Muscle layer of duodenum (tissue), 2 donors: ENCODE results near the gene KCNK1.
"Not testable (repeated sequence)": the region's sequence is repeated elsewhere in the genome, so short reads cannot be mapped to it uniquely, and the experiment has no call there.

Experiments
- H3K27ac ChIP-seq: one replicate; pipeline ENCODE4 v1.7.0; 2013; ENCODE audit warnings: mild to moderate bottlenecking, low read length
- H3K27me3 ChIP-seq: one replicate; pipeline ENCODE4 v1.7.0; 2013; ENCODE audit warnings: low read depth, mild to moderate bottlenecking, control low read depth, low read length
- H3K36me3 ChIP-seq, 2 donors: one replicate each; pipeline ENCODE4 v1.7.0; 2013; ENCODE audit warnings: low read length in 2 of 2, control low read depth in 1 of 2, mild to moderate bottlenecking in 1 of 2; ENCODE audit not compliant: insufficient read depth in 2 of 2, control insufficient read depth in 1 of 2
- H3K4me1 ChIP-seq, 2 donors: one replicate each; pipeline ENCODE4 v1.7.0; 2013; ENCODE audit warnings: low read length in 2 of 2, mild to moderate bottlenecking in 2 of 2, control low read depth in 1 of 2, moderate library complexity in 1 of 2; ENCODE audit not compliant: insufficient read depth in 2 of 2, control insufficient read depth in 1 of 2
- H3K4me3 ChIP-seq, 2 donors: one replicate each; pipeline ENCODE4 v1.7.0; 2013; ENCODE audit warnings: low read length in 2 of 2, low read depth in 1 of 2, mild to moderate bottlenecking in 1 of 2
- H3K9me3 ChIP-seq, 2 donors: one replicate each; pipeline ENCODE4 v1.7.0; 2013; ENCODE audit warnings: low read length in 2 of 2, control low read depth in 1 of 2, mild to moderate bottlenecking in 1 of 2; ENCODE audit not compliant: control insufficient read depth in 1 of 2
- donor health status: healthy.

The KCNK1 gene

DNA sequence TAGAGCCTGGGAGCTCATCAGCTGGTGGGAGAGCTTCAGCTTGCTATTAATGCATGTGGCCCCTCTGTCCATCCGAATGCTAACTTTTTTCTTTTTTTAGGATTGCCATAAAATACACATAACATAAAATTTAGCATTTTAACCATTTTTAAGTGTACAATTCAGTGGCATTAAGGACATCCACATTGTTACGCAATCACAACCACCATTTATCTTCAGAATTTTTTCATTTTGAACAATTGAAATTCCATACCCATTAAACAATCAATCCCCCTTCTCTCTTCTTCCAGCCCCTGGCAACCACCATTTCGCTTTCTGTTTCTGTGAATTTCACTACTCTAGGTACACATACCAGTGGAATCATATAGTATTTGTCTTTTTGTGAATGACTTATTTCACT lies 4.9 kb upstream of the KCNK1 start:
- no peak overlapping the region for H3K27ac ChIP-seq
- H3K4me1 ChIP-seq = no peaks in the 10 kb centered on the region
- no peak overlapping the region for H3K4me3 ChIP-seq
- no peaks in the 10 kb centered on the region for H3K36me3 ChIP-seq
- H3K27me3 ChIP-seq = no peaks in the 10 kb centered on the region
- H3K9me3 ChIP-seq = peaks cover 0 to 3% of the 10 kb centered on the region in 2 donors

DNA sequence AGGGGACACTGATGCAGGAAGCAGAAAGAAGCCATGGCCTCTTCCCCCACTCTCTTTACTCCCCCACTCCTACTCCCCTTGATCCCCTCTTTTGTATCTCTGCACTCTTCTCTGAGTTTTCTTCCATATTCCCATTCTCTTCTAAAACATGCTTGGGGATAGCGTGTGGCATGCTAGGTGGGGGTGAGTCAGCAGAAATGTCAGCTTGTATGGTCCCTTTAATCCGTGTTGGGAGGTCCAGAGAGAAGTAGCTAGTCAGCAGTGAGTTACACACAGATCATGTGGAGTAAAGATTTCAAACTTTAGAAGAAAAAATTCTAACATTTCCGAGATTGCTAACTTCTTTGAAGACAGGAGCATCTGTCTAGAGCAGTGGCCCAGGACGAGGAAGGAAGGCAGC lies 4.0 kb upstream of the KCNK1 start:
- Histone ChIP-seq H3K4me3 (no peak overlapping the region), H3K9me3 (no peaks in the 10 kb centered on the region), H3K36me3 (no peaks in the 10 kb centered on the region), H3K27ac (no peak overlapping the region), H3K27me3 (peaks cover 4% of the 10 kb centered on the region), H3K4me1 (peaks cover 0 to 6% of the 10 kb centered on the region in 2 donors)

DNA sequence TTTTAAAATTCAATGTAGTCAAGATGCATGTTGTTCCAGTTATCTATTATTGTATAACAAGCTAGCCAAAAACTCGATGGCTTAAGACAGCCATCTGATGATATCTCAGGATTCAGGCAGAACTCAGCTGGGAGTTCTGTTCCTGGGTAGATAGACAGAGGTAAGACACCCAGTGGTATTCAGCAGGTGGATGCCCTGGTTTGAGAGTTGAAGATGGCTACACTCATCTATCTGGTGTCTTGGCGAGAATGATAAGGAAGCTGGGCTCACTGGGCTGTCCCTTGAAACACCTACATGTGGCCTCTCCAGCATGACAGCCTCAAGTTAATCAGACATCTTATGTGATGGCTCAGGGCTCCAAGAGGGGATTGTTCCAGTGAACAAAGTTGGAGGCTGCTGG lies 3.3 kb upstream of the KCNK1 start:
- H3K4me3 ChIP-seq = no peak overlapping the region
- peaks cover 0 to 8% of the 10 kb centered on the region in 2 donors for H3K4me1 ChIP-seq
- no peaks in the 10 kb centered on the region for H3K9me3 ChIP-seq
- no peaks in the 10 kb centered on the region for H3K36me3 ChIP-seq
- peaks cover 9% of the 10 kb centered on the region for H3K27me3 ChIP-seq
- no peak overlapping the region for H3K27ac ChIP-seq

DNA sequence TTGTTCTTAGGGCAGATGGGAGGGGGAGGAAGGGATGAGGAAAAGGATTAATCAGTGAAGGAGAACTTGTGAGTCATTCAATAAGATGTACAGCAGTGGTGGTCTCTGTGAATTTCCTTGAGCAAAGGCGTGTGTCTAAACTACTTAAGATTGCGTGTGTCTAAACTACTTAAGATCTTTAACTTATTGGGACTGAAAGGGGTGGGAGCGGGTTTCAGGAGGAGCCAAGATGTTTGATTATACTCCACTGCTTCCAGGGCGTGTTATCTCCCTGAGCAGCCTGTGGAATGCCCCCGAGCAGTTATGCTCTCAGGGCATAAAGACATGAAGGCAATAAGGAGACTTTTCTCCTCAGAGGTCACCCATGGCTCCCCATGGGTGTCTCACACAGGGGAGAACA lies 2.5 kb upstream of the KCNK1 start:
- H3K36me3 ChIP-seq, H3K4me1 ChIP-seq, H3K4me3 ChIP-seq, H3K9me3 ChIP-seq, H3K27ac ChIP-seq, H3K27me3 ChIP-seq: not testable (repeated sequence)

DNA sequence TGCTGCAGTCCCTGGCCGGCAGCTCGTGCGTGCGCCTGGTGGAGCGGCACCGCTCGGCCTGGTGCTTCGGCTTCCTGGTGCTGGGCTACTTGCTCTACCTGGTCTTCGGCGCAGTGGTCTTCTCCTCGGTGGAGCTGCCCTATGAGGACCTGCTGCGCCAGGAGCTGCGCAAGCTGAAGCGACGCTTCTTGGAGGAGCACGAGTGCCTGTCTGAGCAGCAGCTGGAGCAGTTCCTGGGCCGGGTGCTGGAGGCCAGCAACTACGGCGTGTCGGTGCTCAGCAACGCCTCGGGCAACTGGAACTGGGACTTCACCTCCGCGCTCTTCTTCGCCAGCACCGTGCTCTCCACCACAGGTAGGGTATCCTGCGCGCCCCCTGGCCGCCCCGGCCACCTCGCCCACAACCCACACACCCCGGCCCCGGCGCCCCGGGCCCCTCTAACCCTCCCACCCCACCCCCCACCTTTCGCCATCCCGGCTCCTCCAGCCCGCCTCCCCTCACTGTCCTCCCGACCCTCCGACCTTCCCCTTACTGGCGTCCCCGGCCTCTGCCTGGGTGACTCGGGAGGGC lies 352 bp downstream of the KCNK1 start:
- no peaks in the 10 kb centered on the region for H3K36me3 ChIP-seq
- H3K27ac ChIP-seq = peak overlapping the region; percentile 74
- peaks cover 9% of the 10 kb centered on the region for H3K27me3 ChIP-seq
- H3K4me3 ChIP-seq = peak overlapping the region; percentile 64 to 73
- no peaks in the 10 kb centered on the region for H3K9me3 ChIP-seq
- H3K4me1 ChIP-seq = peaks cover 0 to 8% of the 10 kb centered on the region in 2 donors

DNA sequence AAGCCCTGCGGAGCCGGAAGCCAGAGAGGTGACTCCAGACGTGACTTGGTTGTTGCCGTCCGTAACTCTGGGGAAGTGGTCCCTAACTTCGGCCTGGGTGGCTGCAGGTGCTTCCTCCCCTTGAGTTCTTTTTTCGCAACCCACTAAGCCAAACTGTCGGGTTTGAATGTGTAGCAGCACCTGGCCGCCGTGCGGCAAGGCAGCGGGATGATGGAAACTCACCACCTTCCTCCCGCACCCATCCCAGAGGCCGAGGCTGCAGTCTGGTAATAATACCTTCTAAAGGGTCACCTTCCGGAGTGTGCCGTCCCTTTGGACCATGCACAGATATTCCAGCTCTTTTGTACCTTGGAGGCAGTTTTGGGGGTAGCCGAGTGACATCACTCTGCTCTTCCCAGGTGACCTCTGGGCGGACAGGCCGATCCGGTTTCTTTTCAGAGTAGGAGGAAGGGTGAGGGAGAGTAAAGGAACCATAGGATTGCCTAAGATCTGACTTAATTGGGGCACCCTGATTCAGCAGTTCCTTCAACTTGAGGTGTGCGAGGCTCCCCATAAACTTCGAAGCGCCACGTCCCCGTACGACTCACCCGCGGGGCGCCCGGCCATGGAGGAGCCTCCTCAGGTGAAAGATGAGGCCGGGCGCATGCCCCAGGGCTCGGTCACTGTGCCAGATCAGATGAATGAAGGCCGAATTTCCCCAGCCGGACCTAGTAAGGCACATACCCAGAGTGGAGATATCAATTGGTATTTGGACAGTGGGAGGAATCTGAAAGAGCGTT lies 1.0 kb downstream of the KCNK1 start:
- Histone ChIP-seq H3K4me1 (peaks cover 0 to 8% of the 10 kb centered on the region in 2 donors), H3K27me3 (peaks cover 9% of the 10 kb centered on the region), H3K4me3 (peak overlapping the region; percentile 7 to 73), H3K36me3 (no peaks in the 10 kb centered on the region), H3K9me3 (no peaks in the 10 kb centered on the region), H3K27ac (peak overlapping the region; percentile 74)

DNA sequence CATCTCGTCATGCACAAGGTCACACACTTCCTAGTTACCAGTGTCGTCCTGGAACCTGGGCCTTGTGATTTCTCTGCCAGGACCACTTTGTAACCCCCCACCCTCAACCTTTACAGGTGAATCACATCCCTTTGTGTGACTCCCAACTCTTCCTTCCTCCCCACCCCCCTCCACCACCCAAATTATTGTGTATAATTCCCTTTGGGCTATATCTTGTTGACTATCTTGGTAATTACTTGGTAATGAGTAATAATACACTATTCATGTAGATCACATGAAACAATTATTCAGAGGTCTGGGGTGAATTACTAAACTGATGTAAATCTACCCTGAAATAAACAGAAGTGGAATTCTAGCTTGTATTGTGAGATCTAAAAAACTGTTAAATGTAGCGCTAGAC lies 1.7 kb downstream of the KCNK1 start:
- H3K4me1 ChIP-seq = peaks cover 0 to 8% of the 10 kb centered on the region in 2 donors
- peak overlapping the region; percentile 74 for H3K27ac ChIP-seq
- H3K4me3 ChIP-seq = peak overlapping the region; percentile 7 to 73
- H3K9me3 ChIP-seq = no peaks in the 10 kb centered on the region
- no peaks in the 10 kb centered on the region for H3K36me3 ChIP-seq
- peaks cover 9% of the 10 kb centered on the region for H3K27me3 ChIP-seq

DNA sequence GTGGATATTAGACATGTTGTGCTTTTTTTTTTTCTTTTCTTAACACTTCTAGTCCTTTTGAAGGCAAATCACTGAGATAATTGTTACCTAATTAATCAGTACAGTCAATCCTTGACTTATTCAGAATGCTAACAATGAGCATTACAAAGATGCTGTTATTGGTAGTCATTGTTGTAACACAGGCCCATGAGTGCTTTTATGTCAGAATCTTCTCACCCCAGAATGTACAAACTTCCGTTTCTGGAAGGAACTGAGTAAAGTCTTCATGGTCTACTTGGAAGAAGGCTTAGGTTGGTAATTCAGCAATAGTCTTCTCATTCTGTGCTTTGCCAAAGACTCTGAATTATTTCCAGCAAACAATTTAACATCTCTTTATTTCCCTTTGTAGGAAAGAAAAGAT lies 3.1 kb downstream of the KCNK1 start:
- Histone ChIP-seq H3K36me3 (no peaks in the 10 kb centered on the region), H3K9me3 (no peaks in the 10 kb centered on the region), H3K27ac (no peak overlapping the region), H3K4me3 (no peak overlapping the region), H3K4me1 (peaks cover 0 to 8% of the 10 kb centered on the region in 2 donors), H3K27me3 (peaks cover 9% of the 10 kb centered on the region)

DNA sequence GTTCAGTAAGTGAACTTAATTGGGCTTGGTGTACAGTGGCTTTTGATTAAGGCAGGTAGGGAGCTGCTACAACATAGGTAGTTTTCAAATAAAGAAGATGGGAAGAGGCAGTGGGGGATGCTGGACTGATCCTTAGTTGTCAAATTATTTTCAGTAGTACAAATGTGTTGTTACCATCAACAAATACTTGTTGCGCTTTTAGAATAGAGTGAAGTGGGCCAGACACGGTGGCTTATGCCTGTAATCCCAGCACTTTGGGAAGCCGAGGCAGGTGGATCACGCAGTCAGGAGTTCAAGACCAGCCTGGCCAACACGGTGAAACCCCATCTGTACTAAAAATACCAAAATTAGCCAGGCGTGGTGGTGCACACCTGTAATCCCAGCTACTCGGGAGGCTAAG lies 5.5 kb downstream of the KCNK1 start:
- H3K36me3 ChIP-seq, H3K4me1 ChIP-seq, H3K27me3 ChIP-seq, H3K27ac ChIP-seq, H3K4me3 ChIP-seq, H3K9me3 ChIP-seq: not testable (repeated sequence)

DNA sequence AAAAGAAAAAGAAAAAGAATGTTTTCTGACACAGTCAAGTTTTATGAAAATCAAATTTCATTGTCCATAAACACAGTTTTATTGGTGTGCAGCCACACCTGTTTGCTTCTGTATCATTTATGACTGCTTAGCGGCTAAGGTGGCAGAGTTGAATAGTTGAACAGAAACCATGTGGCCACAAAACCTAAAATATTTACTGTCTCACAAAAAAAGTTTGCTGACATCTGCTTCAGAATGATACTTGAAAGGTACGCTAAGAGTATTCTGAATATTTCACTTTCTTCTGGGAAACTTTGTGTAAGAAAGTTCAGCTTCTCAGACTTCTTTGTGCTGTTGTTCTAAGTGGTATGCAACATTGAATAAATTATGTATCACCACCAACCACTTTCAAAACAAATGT lies 6.2 kb downstream of the KCNK1 start:
- H3K27me3 ChIP-seq = peaks cover 4% of the 10 kb centered on the region
- no peaks in the 10 kb centered on the region for H3K9me3 ChIP-seq
- no peaks in the 10 kb centered on the region for H3K36me3 ChIP-seq
- no peak overlapping the region for H3K4me3 ChIP-seq
- no peak overlapping the region for H3K27ac ChIP-seq
- no peaks in the 10 kb centered on the region for H3K4me1 ChIP-seq

DNA sequence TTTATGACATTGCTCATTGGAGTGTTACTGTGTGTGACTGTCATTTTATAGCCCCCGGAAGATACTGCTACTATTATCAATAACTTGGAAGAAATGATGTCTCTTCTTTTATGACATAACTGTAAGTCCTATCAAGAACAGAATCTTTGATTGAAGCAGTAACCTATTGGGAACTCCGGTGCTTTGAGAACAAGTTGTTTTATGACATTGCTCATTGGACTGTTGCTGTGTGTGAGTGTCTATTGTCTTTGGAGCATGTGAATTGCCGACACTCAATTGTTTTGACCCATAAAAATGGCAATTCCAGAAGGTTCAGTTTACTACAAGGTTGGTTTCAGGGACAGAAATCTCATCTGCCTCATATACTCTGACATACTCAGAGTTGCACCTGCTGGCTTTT lies 8.0 kb downstream of the KCNK1 start:
- no peaks in the 10 kb centered on the region for H3K27me3 ChIP-seq
- no peaks in the 10 kb centered on the region for H3K4me1 ChIP-seq
- H3K4me3 ChIP-seq = no peak overlapping the region
- no peak overlapping the region for H3K27ac ChIP-seq
- H3K9me3 ChIP-seq = no peaks in the 10 kb centered on the region
- H3K36me3 ChIP-seq = no peaks in the 10 kb centered on the region

DNA sequence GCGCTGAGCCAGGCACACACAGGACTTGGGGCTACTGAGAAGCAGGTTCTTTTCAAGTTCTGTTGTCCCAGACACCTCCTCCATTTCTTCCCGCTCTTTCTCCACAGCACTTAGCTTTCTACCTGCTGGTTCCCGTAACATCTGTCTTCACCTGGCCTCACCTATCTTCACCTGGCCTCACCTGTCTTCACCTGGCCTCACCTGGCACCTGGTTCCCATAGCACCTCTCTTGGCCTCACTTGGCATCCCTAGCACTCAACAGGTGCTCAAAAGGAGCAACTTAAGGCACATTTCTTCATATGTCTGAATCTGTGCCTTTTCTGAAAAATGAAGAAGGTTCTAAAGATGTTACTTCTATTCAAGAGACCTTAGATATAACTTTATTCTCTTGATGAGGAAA lies 10.4 kb downstream of the KCNK1 start:
- Histone ChIP-seq H3K4me1 (no peaks in the 10 kb centered on the region), H3K27me3 (no peaks in the 10 kb centered on the region), H3K4me3 (no peak overlapping the region), H3K27ac (no peak overlapping the region), H3K36me3 (no peaks in the 10 kb centered on the region), H3K9me3 (no peaks in the 10 kb centered on the region)
